Measurements from ENCODE around the gene CALHM5.
"Not testable (repeated sequence)": the region's sequence is repeated elsewhere in the genome, so short reads cannot be mapped to it uniquely, and the experiment has no call there.

The CALHM5 gene, protein sequence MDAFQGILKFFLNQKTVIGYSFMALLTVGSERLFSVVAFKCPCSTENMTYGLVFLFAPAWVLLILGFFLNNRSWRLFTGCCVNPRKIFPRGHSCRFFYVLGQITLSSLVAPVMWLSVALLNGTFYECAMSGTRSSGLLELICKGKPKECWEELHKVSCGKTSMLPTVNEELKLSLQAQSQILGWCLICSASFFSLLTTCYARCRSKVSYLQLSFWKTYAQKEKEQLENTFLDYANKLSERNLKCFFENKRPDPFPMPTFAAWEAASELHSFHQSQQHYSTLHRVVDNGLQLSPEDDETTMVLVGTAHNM

DNA sequence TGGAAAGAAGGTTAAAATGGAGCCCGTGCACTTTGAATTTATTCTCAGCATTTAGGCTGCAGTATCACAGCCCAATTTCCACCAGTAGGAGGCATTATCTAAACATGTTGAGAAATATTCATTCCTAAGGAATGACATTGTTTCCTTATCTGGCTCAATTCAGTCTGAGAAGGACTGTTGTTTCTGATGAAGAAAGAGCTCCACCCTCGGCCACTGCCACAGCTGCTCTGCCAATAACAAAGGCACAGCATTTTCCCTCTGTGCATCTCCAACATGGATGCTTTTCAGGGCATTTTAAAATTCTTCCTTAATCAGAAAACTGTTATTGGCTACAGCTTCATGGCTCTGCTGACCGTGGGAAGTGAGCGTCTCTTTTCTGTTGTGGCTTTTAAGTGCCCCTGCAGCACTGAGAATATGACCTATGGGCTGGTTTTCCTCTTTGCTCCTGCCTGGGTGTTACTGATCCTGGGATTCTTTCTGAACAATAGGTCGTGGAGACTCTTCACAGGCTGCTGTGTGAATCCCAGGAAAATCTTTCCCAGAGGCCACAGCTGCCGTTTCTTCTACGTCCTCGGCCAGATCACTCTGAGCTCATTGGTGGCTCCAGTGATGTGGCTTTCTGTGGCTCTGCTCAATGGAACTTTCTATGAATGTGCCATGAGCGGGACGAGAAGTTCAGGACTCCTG lies at the start of gene CALHM5:
CALHM5 (plus strand) TSS at position 216 of the 687 bp plus-strand sequence; CDS start at position 274, 58 bp downstream.
- DNase-seq (ENCODE audit: low read depth): peak; percentile 92

- peak; percentile 62 for DNase-seq (ENCODE audit: low read depth)
Measured at GRCh38 chr6:116461932-116462885, 49.2 kb upstream of the CALHM5 start.

DNA sequence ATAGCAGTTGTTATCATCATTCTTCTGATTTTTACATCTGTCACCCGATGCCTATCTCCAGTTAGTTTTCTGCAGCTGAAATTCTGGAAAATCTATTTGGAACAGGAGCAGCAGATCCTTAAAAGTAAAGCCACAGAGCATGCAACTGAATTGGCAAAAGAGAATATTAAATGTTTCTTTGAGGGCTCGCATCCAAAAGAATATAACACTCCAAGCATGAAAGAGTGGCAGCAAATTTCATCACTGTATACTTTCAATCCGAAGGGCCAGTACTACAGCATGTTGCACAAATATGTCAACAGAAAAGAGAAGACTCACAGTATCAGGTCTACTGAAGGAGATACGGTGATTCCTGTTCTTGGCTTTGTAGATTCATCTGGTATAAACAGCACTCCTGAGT lies 48.1 kb upstream of the CALHM5 start:
- no peak for DNase-seq (ENCODE audit: low read depth)

GRCh38 chr6:116465246-116465645 lies 46.2 kb upstream of the CALHM5 start:
- DNase-seq (ENCODE audit: low read depth): no peak

DNA sequence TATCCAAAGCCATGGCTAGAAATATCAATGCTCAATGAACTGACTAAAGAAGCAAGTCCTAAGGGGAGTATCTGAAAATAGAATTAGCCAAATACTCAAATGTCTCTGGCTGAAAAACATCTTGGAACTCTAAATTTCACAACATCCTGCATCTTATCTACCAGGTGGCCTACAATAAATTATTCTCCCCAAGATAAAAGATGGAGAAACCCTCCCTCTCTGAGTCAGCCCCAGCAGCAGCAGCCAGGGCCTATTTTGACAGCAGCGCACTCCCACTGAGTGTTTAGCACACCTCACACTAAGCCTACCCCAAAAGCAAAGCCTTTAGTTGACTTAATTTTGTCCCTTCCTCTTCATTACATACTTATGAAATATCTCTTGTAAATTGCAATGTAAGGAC lies 44.3 kb upstream of the CALHM5 start:
- no peak for DNase-seq (ENCODE audit: low read depth)

DNA sequence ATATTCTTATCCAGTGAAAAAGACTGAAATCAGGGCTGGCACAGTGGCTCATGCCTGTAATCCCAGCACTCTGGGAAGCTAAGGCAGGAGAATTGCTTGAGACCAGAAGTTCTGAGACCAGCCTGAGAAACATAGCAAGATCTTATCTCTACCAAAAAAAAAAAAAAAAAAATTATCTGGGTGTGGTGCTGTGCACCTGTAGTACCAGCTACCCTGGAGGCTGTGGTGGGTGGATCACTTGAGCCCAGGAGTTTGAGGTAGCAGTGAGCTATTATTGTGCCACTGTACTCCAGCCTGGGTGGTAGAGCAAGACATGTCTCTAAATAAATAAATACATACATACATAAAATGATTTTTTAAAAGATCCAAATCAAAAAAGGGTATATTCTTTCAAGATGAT lies 43.9 kb upstream of the CALHM5 start:
- DNase-seq (ENCODE audit: low read depth): no peak

DNA sequence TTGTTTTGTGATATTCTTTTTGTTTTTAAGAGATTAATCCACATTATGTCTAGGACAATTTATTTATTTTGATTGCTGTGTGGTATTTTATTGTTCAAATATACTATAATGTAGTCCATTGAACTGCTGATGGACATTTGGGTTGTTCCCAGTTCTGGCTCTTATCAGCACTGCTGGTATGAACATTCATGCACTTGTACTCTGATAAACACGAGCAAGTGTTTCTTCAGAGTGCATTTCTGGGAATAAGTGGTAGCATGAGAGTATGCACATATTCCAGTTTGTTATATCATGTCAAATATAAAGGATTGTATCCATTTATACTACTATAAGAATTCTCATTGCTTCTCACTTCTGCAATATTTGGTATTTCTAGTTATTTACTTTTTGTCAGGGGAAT lies 43.1 kb upstream of the CALHM5 start:
- DNase-seq (ENCODE audit: low read depth): no peak

DNA sequence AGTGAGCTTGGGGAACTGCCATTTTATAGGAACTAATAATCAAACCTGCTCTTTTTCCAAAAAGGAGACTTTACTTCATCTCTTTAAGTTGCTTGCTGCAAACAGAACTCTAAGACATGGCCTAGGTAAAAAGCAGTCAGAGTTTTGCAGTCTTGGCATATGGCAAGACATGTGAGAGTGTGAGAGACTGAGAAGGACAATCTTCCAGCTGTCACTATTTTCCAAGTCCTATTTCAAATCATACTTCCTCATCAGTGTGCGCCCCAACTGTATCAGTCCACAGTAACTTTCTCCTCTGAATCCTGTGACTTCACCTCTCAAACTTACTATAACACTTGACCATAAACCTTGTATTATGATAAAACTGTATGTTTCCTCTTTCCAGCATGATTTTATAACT lies 39.9 kb upstream of the CALHM5 start:
- DNase-seq (ENCODE audit: low read depth): no peak

DNA sequence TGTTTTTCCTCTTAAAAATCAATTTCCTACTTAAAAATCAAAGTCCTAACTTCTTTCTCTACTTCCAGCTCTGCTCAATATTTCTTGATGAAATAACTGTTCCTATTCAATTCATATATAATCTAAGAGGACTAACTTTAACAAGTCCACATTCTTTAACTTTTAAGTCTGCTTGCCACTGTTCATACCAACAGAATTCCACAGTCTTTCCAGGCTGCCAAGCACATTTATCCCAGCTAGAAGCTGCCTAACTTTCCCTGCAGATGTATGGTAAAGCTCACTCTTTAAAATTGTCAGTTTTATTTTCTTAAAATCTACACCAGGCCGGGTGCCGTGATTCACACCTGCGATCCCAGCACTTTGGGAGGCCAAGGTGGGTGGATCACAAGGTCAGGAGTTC lies 38.7 kb upstream of the CALHM5 start:
- DNase-seq (ENCODE audit: low read depth): no peak

DNA sequence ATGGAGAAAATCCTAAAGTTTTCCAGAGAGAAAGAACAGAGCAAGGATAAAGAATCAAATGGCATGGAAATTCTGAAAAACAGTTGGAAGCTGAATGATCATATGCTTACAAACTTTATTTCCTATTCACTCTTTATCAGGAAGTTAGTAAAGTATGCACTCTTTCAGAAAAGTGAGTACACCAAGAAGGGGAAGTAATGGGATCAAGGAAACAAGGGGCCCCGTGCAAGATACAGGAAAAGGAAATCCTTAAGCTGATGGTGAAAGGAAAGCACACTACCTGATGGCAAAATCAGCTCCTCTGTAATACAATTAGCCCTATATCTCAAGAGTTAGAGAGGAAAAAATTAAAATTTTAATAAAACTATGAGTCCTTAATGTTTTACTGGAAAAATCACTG lies 36.3 kb upstream of the CALHM5 start:
- no peak for DNase-seq (ENCODE audit: low read depth)

DNA sequence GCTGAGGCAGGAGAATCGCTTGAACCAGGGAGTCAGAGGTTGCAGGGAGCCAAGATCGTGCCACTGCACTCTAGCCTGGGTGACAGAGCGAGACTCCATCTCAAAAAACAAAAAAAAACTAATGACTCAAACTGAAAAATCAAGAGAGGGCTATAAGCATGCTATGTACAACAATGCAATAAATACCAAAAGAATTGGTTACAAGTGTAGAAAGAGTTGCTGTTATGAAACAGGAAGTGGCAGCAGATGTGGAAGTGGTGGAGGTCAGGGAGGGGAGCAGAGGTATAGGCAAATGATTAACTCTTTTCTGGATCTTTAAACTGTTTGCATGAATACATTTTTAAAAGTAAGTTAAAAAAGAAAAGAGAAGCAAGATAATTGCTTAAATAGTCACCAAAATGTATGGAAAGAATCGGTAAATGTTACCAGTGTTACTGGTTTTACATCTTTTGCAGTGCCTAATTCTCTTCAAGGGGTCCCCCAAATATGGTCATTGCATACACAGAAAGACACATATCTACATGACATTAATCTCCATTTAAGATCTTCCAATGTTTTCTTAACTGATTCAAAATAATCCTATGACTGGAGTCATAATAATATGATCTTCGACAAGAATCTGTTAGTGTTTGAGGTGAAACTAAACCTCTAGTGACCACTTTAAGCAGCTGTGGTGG lies 35.3 kb upstream of the CALHM5 start:
- DNase-seq (ENCODE audit: low read depth): peak; percentile 40

GRCh38 chr6:116482780-116483179 lies 28.7 kb upstream of the CALHM5 start:
- no peak for DNase-seq (ENCODE audit: low read depth)

GRCh38 chr6:116483616-116484015 lies 27.8 kb upstream of the CALHM5 start:
- no peak for DNase-seq (ENCODE audit: low read depth)

GRCh38 chr6:116485559-116486184 lies 25.8 kb upstream of the CALHM5 start:
- no peak for DNase-seq (ENCODE audit: low read depth)

GRCh38 chr6:116491610-116492330 lies 19.7 kb upstream of the CALHM5 start:
- no peak for DNase-seq (ENCODE audit: low read depth)

DNA sequence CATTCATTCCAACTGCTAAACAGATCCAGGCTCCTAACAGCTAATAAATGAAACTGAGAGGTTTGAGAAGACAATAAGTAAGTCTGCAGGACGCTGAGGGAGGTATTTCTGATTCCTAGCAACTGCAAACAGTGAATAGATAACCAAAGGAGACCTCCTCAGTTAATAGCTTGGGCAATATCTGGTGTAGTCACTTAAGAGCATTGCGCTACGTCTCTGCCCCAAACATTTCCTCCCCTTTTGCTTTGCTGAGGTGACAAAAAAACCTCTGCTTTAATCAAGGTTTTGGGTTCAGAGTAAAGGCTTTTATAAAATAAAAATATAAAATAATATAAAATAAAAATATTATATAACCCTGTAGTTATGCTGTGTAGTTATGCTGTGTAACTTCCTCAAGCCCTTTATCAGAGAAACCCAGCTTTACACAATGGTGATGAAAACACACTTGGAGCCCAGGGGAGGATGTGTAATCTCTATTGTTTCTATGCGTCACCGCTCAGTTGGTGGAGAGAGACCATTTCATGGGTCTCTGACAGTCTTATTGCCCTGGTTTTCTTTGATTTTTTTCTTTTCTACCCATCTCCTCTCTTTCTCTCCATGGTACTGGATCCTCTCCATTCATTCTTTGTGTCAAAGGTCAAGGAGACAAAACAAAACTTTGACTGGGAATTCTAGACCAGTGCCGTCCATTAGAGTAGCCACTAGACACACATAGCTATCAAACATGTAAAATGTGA lies 18.9 kb upstream of the CALHM5 start:
- no peak for DNase-seq (ENCODE audit: low read depth)

DNA sequence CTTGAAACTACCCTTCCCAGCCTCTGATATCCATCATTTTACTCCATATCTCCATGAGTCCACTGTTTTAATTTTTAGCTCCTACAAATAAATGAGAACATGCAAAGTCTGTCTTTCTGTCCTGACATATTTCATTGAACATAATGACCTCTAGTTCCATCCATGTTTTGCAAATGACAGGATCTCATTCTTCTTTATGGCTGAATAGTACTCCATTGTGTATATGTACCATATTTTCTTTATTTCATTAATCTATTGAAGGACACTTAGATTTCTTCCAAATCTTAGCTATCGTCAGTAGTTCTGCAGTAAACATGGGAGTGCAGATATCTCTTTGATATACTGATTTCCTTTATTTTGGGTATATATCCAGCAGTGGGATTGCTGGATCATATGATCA lies 16.3 kb upstream of the CALHM5 start:
- not testable (repeated sequence) for DNase-seq (ENCODE audit: low read depth)

GRCh38 chr6:116497113-116497676 lies 14.2 kb upstream of the CALHM5 start:
- DNase-seq (ENCODE audit: low read depth): no peak

- DNase-seq (ENCODE audit: low read depth): peak; percentile 14
Measured at GRCh38 chr6:116500969-116501433, 10.4 kb upstream of the CALHM5 start.

DNA sequence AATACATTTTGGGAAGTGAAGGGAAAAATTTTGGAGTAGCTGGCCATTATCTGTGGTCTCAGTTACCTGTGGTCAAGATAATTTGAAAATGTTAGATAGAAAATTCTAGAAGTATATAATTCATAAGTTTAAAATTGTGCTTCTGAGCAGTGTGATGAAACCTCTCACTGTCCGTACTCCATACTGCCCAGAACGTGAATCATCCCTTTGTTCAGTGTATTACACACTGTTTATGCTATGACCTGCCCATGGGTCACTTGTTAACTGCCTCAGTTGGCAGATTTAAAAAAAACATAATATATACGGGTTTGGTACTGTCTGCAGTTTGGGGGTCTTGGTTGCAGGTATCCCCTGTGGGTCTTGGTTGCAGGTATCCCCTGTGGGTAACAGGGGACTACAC lies 4.1 kb upstream of the CALHM5 start:
- peak; percentile 82 for DNase-seq (ENCODE audit: low read depth)

Data from iris pigment epithelial cell (primary cell).